ENCODE results near the gene ECI1. TPM values are rescaled to one million over a fixed set of nuclear protein-coding genes. Genes with fewer than 3 reads are reported as not detected.

The ECI1 gene
- total RNA-seq, 1 donor from 2014 or later, result 50.9 TPM

- Mint-ChIP-seq H3K27ac (ENCODE audit: unreplicated experiment) (no peak overlapping the region), H3K27me3 (ENCODE audit: unreplicated experiment) (peaks cover 25% of the 10 kb centered on the region), H3K4me1 (ENCODE audit: low read depth, unreplicated experiment) (no peaks in the 10 kb centered on the region), H3K36me3 (ENCODE audit: unreplicated experiment) (peaks cover 5% of the 10 kb centered on the region), H3K4me3 (ENCODE audit: unreplicated experiment) (no peak overlapping the region), H3K9me3 (ENCODE audit: unreplicated experiment) (peaks cover 2% of the 10 kb centered on the region)
- TF ChIP-seq CTCF (IDR thresholded peaks at IDR 0.05; ENCODE audit: partially characterized antibody, unreplicated experiment), result no peak
- no peak for DNase-seq
Observed at GRCh38 chr16:2198283-2198682, 53.1 kb downstream of the ECI1 start.

- DNase-seq, result no peak
- peaks cover 25% of the 10 kb centered on the region for H3K27me3 Mint-ChIP-seq (ENCODE audit: unreplicated experiment)
- no peak overlapping the region for H3K27ac Mint-ChIP-seq (ENCODE audit: unreplicated experiment)
- H3K4me3 Mint-ChIP-seq (ENCODE audit: unreplicated experiment), result peak overlapping the region; percentile 34
- no peak for TF ChIP-seq CTCF (IDR thresholded peaks at IDR 0.05; ENCODE audit: partially characterized antibody, unreplicated experiment)
- H3K4me1 Mint-ChIP-seq (ENCODE audit: low read depth, unreplicated experiment), result no peaks in the 10 kb centered on the region
- H3K36me3 Mint-ChIP-seq (ENCODE audit: unreplicated experiment), result peaks cover 5% of the 10 kb centered on the region
- H3K9me3 Mint-ChIP-seq (ENCODE audit: unreplicated experiment), result peaks cover 2% of the 10 kb centered on the region
Observed at GRCh38 chr16:2197765-2198164, 53.6 kb downstream of the ECI1 start.

GRCh38 chr16:2196981-2197511 lies 54.3 kb downstream of the ECI1 start:
- Mint-ChIP-seq H3K36me3 (ENCODE audit: unreplicated experiment) (peaks cover 5% of the 10 kb centered on the region), H3K27me3 (ENCODE audit: unreplicated experiment) (peaks cover 24% of the 10 kb centered on the region)

GRCh38 chr16:2196162-2196980 lies 55.0 kb downstream of the ECI1 start, which contains the start of gene CASKIN1:
Gene CASKIN1 (minus strand): TSS chr16:2196605. CDS start chr16:2196432, 173 bp downstream.
- Mint-ChIP-seq H3K9me3 (ENCODE audit: unreplicated experiment) (peaks cover 3% of the 10 kb centered on the region), H3K4me3 (ENCODE audit: unreplicated experiment) (peak within 1 kb of the TSS; percentile 59)
- DNase-seq, result peak; percentile 58

More at GRCh38 chr16:2196981-2197511, 54.3 kb downstream of the ECI1 start:
- Mint-ChIP-seq H3K4me1 (ENCODE audit: low read depth, unreplicated experiment) (no peaks in the 10 kb centered on the region), H3K9me3 (ENCODE audit: unreplicated experiment) (peaks cover 3% of the 10 kb centered on the region), H3K27ac (ENCODE audit: unreplicated experiment) (no peak overlapping the region), H3K4me3 (ENCODE audit: unreplicated experiment) (no peak overlapping the region)
- DNase-seq, result no peak
- no peak for TF ChIP-seq CTCF (IDR thresholded peaks at IDR 0.05; ENCODE audit: partially characterized antibody, unreplicated experiment)

More at GRCh38 chr16:2196162-2196980, 55.0 kb downstream of the ECI1 start, which contains the start of gene CASKIN1:
- Mint-ChIP-seq H3K36me3 (ENCODE audit: unreplicated experiment) (peaks cover 5% of the 10 kb centered on the region), H3K27me3 (ENCODE audit: unreplicated experiment) (peaks cover 24% of the 10 kb centered on the region), H3K4me1 (ENCODE audit: low read depth, unreplicated experiment) (no peaks in the 10 kb centered on the region), H3K27ac (ENCODE audit: unreplicated experiment) (no peak within 1 kb of the TSS)
- TF ChIP-seq CTCF (IDR thresholded peaks at IDR 0.05; ENCODE audit: partially characterized antibody, unreplicated experiment), result no peak
